Neural crest cell (in vitro differentiated cells): ENCODE results near the gene ZNF652. TPM values are rescaled to one million over a fixed set of nuclear protein-coding genes. Genes with fewer than 3 reads are reported as not detected.
A peak's percentile ranks its signal among the peaks of the same experiment; 100 is the strongest.

Experiments
- DNase-seq: peaks from one replicate; pipeline ENCODE4 v3.0.0; 2021; ENCODE audit warnings: low read depth, mixed read lengths, low spot score
- H3K27ac Mint-ChIP-seq: one replicate; pipeline ENCODE4 v1.8.0; 2021; ENCODE audit warnings: mild to moderate bottlenecking, mixed read lengths; ENCODE audit not compliant: unreplicated experiment
- H3K27me3 Mint-ChIP-seq: 2 replicates; pipeline ENCODE4 v1.8.0; 2021; ENCODE audit warnings: low read depth, mild to moderate bottlenecking, mixed read lengths
- H3K36me3 Mint-ChIP-seq: 2 replicates; pipeline ENCODE4 v1.8.0; 2021; ENCODE audit warnings: low read depth, mild to moderate bottlenecking, mixed read lengths
- H3K4me1 Mint-ChIP-seq: 2 replicates; pipeline ENCODE4 v1.8.0; 2021; ENCODE audit warnings: mixed read lengths
- H3K4me3 Mint-ChIP-seq: one replicate; pipeline ENCODE4 v1.8.0; 2021; ENCODE audit warnings: mild to moderate bottlenecking, mixed read lengths
- H3K9me3 Mint-ChIP-seq: 2 replicates; pipeline ENCODE4 v1.8.0; 2021; ENCODE audit warnings: mixed read lengths
- CTCF ChIP-seq: fragments of 200-600 bp; sonication (generic); conservative IDR thresholded peaks from 2 replicates; pipeline ENCODE4 v1.5.0; 2021; ENCODE audit warnings: antibody characterized with exemption, mild to moderate bottlenecking
- long read RNA-seq: library from polyadenylated mRNA; unstranded; transcript quantifications from one replicate; pipeline ENCODE4 v2.0.0, GENCODE V29; 2020
- total RNA-seq: library from RNA; stranded (reverse); gene quantifications from 2 replicates; pipeline ENCODE4 v1.2.1, GENCODE V29; 2021

The ZNF652 gene
- 42.1 and 44.1 TPM in 2 replicates for total RNA-seq
- long read RNA-seq, partial matches to known transcripts = 2 of 2 reads
- long read RNA-seq, other reads (novel, unspliced or antisense) = 0 of 2 reads

- H3K36me3 Mint-ChIP-seq = no peaks in the 10 kb centered on the region
- peak; percentile 76 for DNase-seq
- peaks cover 39% of the 10 kb centered on the region for H3K4me1 Mint-ChIP-seq
- no peaks in the 10 kb centered on the region for H3K27me3 Mint-ChIP-seq
- H3K4me3 Mint-ChIP-seq = peak within 1 kb of the TSS; percentile 99
- peak within 1 kb of the TSS; percentile 90 for H3K27ac Mint-ChIP-seq
- H3K9me3 Mint-ChIP-seq = no peaks in the 10 kb centered on the region
- no peak for TF ChIP-seq CTCF
Observed at GRCh38 chr17:49361902-49362722, at the start of gene ZNF652. ZNF652 (minus strand) TSS chr17:49362250; CDS start chr17:49317725, 44,525 bp downstream.

DNA sequence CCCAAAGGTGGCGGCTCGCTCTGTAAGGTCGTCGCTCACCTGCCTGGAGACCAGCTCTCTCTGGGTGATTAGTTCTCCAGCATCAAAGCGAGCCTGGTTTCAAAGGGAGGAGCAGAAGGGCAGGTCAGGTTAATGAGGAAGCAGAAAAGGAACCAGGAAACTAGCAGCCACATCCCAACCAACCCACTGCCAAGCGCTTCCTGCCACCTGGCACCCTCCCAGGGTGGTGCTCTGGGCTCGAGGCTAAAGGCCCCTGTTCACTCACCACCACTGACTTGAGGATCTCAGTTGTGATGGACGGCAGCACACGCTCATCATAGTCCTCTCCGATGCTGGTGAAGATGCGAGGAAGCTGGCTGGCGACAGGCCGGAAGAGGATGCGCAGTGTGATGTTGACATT is 47.0 kb upstream of the ZNF652 start:
- Mint-ChIP-seq H3K36me3 (peaks cover 18% of the 10 kb centered on the region), H3K4me3 (no peak overlapping the region), H3K4me1 (peaks cover 13% of the 10 kb centered on the region), H3K9me3 (no peaks in the 10 kb centered on the region), H3K27me3 (no peaks in the 10 kb centered on the region), H3K27ac (no peak overlapping the region)
- DNase-seq = no peak
- no peak for TF ChIP-seq CTCF

- TF ChIP-seq CTCF = peak; percentile 99
- H3K36me3 Mint-ChIP-seq = peaks cover 18% of the 10 kb centered on the region
- no peaks in the 10 kb centered on the region for H3K27me3 Mint-ChIP-seq
- peaks cover 19% of the 10 kb centered on the region for H3K4me1 Mint-ChIP-seq
- DNase-seq = peak; percentile 87
- H3K4me3 Mint-ChIP-seq = peak overlapping the region; percentile 64
- no peaks in the 10 kb centered on the region for H3K9me3 Mint-ChIP-seq
- H3K27ac Mint-ChIP-seq = no peak overlapping the region
Observed at GRCh38 chr17:49407981-49408501, 46.0 kb upstream of the ZNF652 start.

GRCh38 chr17:49407086-49407485 is 45.0 kb upstream of the ZNF652 start:
- Mint-ChIP-seq H3K4me1 (peaks cover 29% of the 10 kb centered on the region), H3K4me3 (no peak overlapping the region), H3K27ac (no peak overlapping the region), H3K9me3 (no peaks in the 10 kb centered on the region), H3K36me3 (peaks cover 18% of the 10 kb centered on the region), H3K27me3 (no peaks in the 10 kb centered on the region)
- no peak for TF ChIP-seq CTCF
- no peak for DNase-seq

GRCh38 chr17:49406421-49407061 is 44.5 kb upstream of the ZNF652 start:
- no peaks in the 10 kb centered on the region for H3K27me3 Mint-ChIP-seq
- H3K9me3 Mint-ChIP-seq = no peaks in the 10 kb centered on the region
- no peak overlapping the region for H3K27ac Mint-ChIP-seq
- no peak for TF ChIP-seq CTCF
- DNase-seq = no peak
- peaks cover 34% of the 10 kb centered on the region for H3K4me1 Mint-ChIP-seq
- no peak overlapping the region for H3K4me3 Mint-ChIP-seq
- H3K36me3 Mint-ChIP-seq = peaks cover 14% of the 10 kb centered on the region
